Lower leg skin (tissue), 4 donors: ENCODE measurements around the gene IFNA8. TPM values are rescaled to one million over a fixed set of nuclear protein-coding genes. Genes with fewer than 3 reads are reported as not detected.
"Not testable (repeated sequence)": the region's sequence is repeated elsewhere in the genome, so short reads cannot be mapped to it uniquely, and the experiment has no call there.

Experiments
- DNase-seq, 2 donors: peaks; one replicate each; pipeline ENCODE4 v3.0.0-alpha.2; 2019; ENCODE audit warnings: low spot score in 2 of 2
- H3K4me3 ChIP-seq: fragments of 200-600 bp; sonication (generic); 2 replicates; pipeline ENCODE4 v1.5.1; 2017; ENCODE audit warnings: mild to moderate bottlenecking, low read depth; ENCODE audit not compliant: poor library complexity, severe bottlenecking
- POLR2A ChIP-seq, 2 donors: fragments of 450-650 bp; IDR thresholded peaks; one replicate each; pipeline ENCODE4 v1.6.1; 2016 to 2017; ENCODE audit warnings: antibody characterized with exemption in 2 of 2, mild to moderate bottlenecking in 1 of 2, moderate library complexity in 1 of 2
- WGBS, 2 donors: methylation state at CpG; one replicate each; pipeline ENCODE4 v1.1.5; 2018; 5-methylcytosine and 5-hydroxymethylcytosine counted together
- intact Hi-C: fragments of 100-400 bp; cut with DNase I; formaldehyde crosslinking; loops from one replicate; pipeline ENCODE4 v1.15.0; 2023; ENCODE audit warnings: low total_unique reads
- total RNA-seq, 4 donors: library from RNA; depleted of rRNA; stranded (reverse); fragments of >200 nt; gene quantifications; one replicate each; pipeline ENCODE4 v1.1.0, GENCODE V29; 2016
- TF ChIP-seq, protein P1 (sequence below), 3 donors: fragments of 450-650 bp; IDR thresholded peaks; one replicate each; pipeline ENCODE4 v1.5.1; 2016; ENCODE audit warnings: antibody characterized with exemption in 3 of 3, mild to moderate bottlenecking in 3 of 3, moderate library complexity in 2 of 3

IFNA8 gene
- total RNA-seq, 4 donors from 2014 or later, result not detected

DNA sequence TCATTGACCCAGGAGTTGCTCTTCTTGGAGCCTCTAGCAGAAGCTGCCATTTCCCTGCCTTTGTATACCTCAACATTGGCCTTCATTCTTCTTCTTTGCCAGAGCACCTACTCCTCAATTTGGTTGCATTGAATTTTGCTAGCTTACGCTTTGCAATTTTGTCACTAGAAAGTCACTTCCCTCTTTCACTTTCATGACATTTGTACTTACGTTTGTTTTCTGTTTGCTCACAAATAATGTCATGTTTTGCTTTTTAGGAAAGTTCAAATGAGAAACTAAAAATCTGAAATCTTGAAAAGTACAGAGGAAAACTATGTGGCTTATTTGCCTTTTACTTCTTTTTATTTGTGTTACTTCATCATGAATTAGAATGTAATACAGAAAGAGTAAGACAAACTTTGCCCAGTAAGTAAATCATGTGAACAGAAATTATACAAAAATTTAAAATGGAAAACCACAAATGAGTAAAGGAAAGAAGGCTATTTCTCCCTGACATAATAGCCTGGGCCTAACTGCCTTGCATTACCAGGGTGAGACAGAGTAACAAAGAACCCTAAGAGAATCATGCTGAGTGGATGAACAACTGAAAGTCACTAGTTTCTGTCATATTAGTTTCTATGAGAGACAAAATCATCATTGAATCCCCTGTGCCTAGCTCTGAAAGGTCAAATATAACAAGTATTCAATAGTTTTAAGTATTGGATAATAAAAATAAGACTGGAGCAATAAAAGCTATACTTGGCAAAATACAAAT lies 23.9 kb downstream of the IFNA8 start:
- DNase-seq, result no peak
- intact Hi-C loops, result no loop called here
- WGBS, 2 donors, result 79 to 86% methylated on average over 2 of the region's 2 CpGs
- TF ChIP-seq, protein P1, sequence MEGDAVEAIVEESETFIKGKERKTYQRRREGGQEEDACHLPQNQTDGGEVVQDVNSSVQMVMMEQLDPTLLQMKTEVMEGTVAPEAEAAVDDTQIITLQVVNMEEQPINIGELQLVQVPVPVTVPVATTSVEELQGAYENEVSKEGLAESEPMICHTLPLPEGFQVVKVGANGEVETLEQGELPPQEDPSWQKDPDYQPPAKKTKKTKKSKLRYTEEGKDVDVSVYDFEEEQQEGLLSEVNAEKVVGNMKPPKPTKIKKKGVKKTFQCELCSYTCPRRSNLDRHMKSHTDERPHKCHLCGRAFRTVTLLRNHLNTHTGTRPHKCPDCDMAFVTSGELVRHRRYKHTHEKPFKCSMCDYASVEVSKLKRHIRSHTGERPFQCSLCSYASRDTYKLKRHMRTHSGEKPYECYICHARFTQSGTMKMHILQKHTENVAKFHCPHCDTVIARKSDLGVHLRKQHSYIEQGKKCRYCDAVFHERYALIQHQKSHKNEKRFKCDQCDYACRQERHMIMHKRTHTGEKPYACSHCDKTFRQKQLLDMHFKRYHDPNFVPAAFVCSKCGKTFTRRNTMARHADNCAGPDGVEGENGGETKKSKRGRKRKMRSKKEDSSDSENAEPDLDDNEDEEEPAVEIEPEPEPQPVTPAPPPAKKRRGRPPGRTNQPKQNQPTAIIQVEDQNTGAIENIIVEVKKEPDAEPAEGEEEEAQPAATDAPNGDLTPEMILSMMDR (IDR thresholded peaks at IDR 0.05), result no peak
- no peak for TF ChIP-seq POLR2A (IDR thresholded peaks at IDR 0.05)
- no peak overlapping the region for H3K4me3 ChIP-seq

DNA sequence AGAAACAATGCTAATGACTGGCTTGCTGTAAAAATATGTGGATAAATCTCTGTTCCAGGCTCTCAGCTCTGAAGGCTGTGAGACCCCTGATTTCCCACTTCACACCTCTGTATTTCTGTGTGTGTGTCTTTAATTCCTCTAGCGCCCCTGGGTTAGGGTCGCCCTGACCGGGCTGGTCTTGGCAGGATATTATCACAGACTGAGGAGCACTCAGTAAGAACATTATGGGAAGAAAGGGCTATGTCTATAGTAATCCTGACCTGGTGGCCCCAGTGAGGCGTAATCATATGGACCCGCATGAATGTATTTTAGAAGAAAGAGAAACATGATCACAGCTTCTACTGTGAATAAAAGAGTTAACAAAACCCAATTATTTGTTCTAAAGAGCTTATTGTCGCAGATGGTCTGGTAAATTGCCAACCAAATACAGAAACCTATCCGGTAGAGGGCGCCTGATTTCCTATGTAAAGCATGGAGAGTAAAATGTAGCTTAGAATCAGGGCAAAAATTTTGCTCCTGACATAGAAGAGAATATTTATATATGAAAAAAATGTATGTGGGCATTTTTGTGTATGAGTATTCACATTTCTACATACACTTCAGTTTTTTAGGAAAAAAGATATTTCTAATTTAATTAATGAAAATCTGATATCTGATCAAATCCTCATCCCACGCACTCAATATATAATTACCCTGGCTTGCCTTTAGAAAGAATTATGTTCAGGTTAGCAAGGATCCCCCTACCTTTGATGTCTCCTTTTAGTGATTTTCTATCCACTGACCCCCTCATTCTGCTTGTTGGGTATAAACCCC lies 25.5 kb downstream of the IFNA8 start:
- WGBS, 2 donors, result 59 to 63% methylated on average over 9 of the region's 9 CpGs
- TF ChIP-seq POLR2A (IDR thresholded peaks at IDR 0.05), result no peak
- TF ChIP-seq, protein P1 (IDR thresholded peaks at IDR 0.05), result no peak

DNA sequence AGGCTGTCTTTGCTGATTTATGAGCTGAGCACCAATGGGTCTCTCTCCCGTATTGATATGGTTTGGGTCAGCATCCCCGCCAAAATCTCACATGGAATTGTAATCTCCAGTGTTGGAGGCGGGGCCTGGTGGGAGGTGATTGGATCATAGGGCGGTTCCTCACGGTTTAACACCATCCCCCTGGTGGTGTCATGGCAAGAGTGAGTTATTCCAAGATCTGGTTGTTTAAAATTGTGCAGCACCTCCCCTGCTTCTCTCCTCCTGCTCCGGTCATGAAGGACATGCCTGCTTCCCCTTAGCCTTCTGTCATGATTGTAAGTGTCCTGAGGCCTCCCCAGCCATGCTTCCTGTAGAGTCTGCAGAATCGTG lies 26.1 kb downstream of the IFNA8 start:
- WGBS, 2 donors, result 67 to 72% methylated on average over 7 of the region's 7 CpGs
- intact Hi-C loops, DNase-seq, H3K4me3 ChIP-seq: not testable (repeated sequence)

More for the DNA sequence above, 25.5 kb downstream of the IFNA8 start:
- intact Hi-C loops, result no loop called here
- no peak for DNase-seq
- no peak overlapping the region for H3K4me3 ChIP-seq

DNA sequence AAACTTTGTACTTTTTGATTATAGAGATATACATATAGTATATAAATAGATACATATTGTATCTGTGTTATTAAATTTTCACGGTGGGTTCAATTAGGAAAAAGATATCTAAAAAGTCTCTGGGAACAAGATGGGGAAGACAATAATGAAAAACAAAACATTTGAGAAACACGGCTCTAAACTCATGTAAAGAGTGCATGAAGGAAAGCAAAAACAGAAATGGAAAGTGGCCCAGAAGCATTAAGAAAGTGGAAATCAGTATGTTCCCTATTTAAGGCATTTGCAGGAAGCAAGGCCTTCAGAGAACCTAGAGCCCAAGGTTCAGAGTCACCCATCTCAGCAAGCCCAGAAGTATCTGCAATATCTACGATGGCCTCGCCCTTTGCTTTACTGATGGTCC lies 31.2 kb downstream of the IFNA8 start, which contains the start of gene IFNA1:
Gene IFNA1 (plus strand): TSS at position 301 of the 400 bp plus-strand sequence. CDS start 69 bp downstream, at position 370.
- 91 to 93% methylated on average over 4 of the region's 4 CpGs for WGBS, 2 donors
- no peak within 1 kb of the TSS for H3K4me3 ChIP-seq
- intact Hi-C loops, result no loop called here
- TF ChIP-seq, protein P1 (IDR thresholded peaks at IDR 0.05), result no peak
- TF ChIP-seq POLR2A (IDR thresholded peaks at IDR 0.05), result no peak
- DNase-seq, result no peak

DNA sequence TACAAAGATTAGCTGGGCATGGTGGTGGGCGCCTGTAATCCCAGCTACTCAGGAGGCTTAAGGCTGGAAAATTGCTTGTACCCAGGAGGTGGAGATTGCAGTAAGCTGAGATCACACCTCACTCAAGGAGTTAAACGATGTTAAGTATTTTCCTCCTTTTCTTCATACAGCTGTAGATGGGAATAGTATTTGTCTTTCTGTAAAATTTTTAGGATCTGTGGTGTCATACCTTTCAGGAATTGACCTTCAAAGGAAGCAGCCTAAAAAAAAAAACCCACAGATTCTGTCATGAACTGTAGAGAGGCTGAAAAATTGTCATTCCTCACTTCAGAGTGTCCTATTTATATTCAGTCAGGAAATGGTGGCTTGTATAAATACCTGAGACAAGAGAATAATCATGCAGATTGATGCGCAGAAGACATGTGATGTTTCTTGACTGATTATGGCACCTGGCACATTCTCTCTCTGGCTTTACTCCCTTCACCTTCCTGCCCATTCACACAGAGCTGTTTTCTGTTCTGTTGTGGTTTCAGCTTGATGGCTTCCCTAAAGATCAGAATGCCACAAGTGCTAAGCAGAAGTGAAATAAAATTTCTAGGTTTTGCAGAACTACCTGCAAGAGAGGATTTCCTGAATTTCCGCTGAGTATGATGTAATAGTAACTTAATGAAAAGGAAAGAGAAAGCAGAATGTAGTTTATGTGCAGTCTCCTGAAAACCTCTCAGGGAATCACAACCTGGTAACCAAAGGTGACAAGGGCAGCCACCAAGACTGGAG lies 35.1 kb downstream of the IFNA8 start:
- TF ChIP-seq, protein P1 (IDR thresholded peaks at IDR 0.05), result no peak
- TF ChIP-seq POLR2A (IDR thresholded peaks at IDR 0.05), result no peak
- DNase-seq, result no peak
- H3K4me3 ChIP-seq, result no peak overlapping the region
- WGBS, 2 donors, result 73 to 89% methylated on average over 4 of the region's 4 CpGs
- intact Hi-C loops, result no loop called here

DNA sequence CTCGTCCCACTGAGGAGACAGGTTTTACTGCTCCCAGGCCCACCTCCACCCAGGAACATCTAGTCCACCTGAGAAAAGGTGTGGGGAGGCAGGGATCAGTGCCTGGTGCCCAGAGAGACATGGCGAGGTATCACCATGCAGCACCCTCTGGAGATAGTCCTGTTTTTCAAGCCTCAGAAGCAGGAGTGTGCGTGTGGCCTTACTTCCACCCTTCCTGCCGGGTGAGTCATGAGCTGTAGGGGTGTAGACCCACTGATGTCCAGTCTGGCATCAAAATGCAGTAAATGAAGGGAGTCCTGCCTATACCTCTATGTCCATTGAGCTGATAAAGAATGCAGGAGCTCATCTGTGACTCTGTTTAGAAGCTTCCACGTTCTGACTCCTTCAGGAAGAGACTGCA lies 40.4 kb downstream of the IFNA8 start:
- H3K4me3 ChIP-seq, intact Hi-C loops, DNase-seq: not testable (repeated sequence)
- WGBS, 2 donors, result 85 to 87% methylated on average over 5 of the region's 5 CpGs
